Stimulated activated CD4-positive, alpha-beta T cell treated with anti-CD3 and anti-CD28 coated beads, Interleukin-2, amount 100 ng/mL, for 48 hours (primary cell): ENCODE measurements around the gene PBOV1.

Source experiments
- DNase-seq, 2 donors: peaks; one replicate each; pipeline ENCODE4 v3.0.0-alpha.2; 2020

Gene PBOV1

DNA sequence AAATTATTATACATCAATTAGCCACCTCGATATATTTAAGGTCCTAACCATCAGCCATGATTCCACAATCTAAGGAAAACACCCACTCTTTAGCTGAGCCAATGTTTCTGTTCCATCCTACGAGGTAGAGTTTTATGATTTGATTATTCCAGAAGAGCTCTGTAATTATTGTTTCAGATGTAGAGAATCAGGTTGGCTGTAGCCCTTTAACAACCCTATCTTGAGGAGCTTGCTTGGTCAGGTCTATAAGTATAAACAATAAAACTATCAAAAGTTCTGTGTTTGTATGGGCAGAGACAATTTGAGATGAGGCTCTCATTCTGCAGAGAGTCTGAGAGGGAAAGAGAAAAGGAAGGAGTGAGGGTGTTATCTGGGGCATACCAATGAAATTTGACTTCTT is at the start of gene PBOV1:
TSS of gene PBOV1 (minus strand) at position 43 of the 400 bp plus-strand sequence. CDS start 96 bp downstream, outside the sequence.
- no peak for DNase-seq

DNA sequence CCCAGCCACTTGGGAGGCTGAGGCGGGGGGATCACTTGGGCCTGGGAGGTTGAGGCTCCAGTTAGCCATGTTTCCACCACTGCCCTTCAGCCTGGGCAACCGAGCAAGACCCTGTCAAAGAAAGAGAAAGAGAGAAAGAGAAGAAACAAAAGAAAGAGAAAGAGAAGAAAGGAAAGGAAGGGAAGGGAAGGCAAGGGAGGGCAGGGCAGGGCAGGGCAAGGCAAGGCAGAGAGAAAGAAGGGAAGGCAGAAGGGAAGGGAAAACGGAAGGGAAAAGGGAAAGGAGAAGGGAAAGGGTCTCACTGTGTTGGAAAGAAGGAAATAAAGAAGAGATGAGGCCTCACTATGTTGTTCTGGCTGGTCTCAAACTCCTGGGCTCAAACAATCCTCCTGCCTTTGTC is 47.8 kb upstream of the PBOV1 start:
- no peak for DNase-seq

DNA sequence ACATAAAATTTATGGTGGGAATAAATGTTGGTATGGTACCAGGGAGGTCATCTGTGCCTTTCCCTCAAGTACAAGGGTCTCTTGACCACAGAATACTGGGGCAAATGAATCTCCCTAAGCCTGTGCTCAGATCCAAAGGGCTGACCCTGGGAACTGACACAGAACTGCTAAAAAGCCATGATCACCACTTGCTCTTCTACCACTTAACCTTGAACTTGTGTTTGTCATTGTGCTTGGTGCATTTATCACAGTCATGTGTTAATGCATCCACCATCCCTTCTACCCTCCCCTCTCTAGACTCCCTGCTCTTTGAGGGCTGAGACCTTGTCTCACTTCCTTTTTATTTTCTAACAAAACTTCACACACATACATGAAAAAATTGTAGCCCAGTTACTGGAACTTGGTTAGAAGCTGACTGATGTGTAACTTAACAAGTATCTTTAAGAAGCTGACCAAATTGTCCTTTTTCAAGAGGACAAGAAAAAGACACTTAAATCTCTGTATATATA is 46.1 kb upstream of the PBOV1 start:
- no peak for DNase-seq

DNA sequence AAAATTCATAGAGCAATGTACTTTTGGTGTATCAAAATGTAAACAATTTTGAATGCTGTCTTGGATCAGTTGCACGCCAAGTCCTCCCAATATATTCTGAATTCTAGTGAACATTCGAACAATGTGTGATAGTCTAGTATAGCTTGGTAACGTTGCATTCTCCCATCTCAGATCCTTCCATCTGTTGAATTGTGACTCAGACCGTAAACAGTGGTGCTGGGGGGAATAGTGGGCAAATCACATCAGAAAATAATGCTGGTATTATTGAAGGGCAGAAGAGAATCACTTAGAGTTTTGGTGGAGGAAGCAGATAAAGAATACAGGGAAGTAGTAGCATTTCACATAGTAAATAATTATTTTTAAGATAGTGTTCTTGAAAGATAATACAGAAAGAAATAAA is 45.7 kb upstream of the PBOV1 start:
- DNase-seq, result no peak

DNA sequence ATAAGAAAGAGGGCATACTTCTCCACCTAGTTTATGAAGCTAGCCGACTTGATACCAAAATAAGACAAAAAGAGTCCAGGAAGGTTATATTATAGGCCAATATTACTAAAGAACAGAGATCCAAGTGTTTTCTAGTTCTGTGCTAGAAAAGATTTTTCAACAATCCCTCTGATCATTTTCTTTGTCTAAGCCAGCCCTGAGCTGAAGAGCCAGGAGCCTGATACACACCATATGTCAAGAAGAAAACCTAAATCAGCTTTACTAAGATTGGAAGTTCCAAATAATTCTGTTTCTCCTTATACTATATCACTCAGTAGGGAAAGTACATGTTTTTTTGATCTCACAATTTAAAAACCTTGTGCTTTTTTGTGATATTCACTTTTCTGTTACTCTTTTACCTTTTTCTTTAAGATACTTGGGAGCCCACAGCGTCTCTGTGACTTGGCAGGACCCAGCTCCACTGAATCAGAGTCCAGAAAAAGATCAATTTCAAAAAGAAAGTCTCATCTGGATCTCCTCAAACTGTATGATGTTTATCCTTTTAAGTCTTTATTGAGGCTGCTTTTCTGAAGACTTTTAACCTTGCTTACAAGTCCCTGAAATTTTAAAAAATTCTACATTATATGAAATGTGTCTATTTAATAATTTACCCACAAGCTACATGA is 43.0 kb upstream of the PBOV1 start:
- no peak for DNase-seq

DNA sequence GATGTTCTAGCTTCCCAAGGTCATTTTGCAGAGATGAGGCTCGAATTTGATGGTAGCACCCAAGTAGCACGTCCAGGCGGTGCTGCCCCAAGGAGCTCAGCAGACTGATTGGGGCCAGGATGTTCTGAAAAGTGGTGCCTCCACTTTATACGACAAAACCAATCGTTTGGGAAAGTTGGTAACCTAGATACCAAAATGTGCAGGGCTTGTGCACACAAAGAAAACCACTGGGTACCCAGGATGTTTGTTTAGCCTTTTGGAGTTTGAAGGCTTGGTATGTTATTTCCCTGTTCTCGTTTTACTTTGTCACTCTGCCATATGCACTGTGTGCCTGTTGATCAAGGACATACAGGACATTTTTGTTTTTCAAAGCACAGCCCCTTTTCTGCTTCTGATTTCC is 40.7 kb upstream of the PBOV1 start:
- no peak for DNase-seq

DNA sequence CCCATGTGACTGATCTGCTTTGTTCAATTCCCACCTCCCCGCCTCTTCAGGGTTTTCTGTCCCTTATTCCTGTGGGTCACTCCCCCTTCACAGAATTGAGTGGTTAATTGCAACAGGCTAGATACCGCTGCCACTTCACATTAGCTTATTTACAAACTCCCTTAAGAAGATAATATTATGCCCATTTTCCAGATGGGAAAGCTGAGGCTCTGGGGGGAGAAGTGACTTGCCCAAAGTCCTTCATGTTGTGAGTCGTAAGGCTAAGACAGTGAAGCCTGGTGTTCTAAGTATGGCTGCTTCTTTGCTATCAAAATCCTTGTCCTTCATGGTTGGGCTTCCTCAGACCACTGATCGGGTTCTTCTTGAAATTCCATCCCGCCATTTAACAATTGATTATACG is 39.9 kb upstream of the PBOV1 start:
- no peak for DNase-seq

DNA sequence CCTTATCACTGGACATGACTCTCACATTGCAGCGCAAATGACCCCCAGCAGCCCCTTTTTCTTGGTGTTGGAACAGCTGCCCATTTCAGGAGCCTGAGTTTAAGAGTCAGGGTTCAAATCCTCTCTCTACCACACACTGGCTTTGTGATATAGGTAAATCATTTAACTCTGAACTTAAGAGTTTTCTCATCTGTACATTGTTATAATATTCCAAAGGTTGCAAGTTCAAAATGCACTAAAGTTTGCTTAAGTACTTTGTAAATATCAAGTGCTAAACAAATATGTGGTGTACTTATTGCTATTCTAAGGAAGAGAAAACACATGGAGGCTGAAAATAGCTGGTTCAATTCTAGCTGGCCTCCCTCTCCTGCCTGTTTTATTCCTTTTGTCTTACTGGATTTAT is 39.3 kb upstream of the PBOV1 start:
- DNase-seq, result no peak

DNA sequence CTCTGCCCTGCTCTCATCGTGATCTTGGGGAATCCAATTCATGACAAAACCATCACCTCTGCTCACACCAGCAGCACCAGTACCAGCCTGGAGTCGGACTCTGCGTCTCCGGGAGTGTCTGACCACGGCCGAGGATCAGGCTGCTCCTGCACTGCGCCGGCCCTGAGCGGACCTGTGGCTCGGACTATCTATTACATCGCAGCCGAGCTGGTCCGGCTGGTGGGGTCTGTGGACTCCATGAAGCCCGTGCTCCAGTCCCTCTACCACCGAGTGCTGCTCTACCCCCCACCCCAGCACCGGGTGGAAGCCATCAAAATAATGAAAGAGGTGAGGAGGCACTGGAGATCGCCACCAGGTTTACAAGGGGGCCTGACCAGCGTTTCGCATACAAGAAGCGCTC is 37.2 kb upstream of the PBOV1 start:
- no peak for DNase-seq

DNA sequence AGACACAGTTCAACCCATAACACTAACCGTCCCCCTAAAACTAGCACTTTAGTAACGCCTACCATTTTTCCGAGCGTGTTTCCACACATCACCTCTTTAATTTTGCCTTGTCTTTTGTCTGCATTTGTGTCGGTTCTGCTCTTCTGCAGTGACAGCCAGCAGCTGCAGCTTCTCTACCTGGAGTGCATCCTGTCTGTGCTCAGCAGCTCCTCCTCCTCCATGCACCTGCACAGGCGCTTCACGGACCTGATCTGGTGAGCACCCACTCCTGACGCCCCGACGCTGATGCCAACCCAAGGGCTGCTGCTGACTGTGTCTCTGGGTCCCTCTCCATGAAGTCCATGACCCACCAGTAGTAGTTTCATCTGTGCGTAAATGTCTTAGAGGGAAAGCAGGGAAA is 35.4 kb upstream of the PBOV1 start:
- DNase-seq, result no peak

DNA sequence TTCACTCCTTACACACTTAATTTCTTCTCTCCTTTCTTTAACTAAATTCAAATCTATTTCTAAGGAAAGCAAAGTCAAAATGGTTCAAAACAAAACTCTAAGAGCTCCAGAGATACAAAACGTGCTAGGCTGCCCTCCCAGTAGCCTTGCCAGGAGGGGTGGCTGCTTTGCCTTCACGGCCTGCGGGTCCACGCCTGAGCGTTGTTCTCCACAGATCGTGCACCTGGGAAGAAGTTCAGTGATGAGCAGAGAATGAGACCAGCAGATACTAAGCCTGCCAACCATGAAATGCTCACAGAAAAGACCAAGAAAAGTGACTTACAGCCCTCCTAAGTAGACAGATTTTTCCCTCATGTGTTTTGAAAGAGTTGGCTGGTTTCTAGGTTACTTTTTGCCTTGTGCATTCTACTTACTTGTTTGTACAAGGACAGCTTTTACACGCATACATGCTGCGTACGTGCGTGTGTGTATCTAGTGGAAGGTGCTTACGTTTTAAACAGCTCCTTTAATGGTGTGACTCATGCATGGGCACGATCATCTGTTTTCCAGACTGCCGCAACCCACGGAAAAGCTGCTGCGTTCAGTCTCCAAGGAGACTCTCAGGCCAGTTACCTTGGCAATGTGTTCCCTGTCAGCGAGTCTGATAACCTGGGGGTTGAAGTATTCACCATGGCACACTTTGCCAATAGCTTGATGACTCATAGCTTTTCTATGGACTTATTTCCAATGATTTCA is 32.4 kb upstream of the PBOV1 start:
- no peak for DNase-seq

DNA sequence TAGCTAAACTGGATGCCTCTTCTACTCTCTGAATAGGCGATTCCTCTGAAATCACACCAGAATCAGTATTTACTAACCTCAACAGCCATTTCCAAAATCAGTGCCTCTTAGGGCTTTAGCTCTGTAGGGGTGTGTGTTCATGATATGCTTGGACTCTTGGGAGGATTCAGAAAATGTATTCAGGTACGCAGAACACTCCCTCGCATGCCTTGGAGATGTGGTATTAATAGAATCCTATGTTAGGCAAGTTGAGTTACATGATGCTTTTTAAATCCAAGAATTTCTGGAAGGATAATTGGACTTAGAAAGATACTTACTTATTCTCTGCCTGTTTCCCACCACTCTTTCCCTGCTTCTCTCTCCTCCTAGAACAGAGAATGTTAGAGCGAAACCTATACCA is 31.8 kb upstream of the PBOV1 start:
- no peak for DNase-seq

DNA sequence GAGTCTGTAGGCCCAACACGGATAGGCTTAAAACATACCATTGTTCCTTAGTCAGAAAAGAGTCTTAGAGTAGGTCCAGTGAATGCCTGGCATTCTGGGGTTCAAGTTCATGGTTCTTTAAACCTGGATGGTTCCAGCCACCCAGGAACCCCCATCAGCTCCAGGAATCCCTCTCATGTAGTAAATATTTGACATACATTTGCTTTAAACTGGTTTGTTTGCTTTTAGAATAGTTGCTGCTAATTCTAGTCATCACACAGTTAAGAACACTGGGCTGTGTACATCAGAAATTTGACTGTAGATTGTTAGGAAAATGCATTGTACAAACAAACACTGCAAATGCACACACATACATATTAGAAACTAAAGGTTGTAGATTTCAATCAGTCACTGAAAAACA is 30.6 kb upstream of the PBOV1 start:
- DNase-seq, result no peak

DNA sequence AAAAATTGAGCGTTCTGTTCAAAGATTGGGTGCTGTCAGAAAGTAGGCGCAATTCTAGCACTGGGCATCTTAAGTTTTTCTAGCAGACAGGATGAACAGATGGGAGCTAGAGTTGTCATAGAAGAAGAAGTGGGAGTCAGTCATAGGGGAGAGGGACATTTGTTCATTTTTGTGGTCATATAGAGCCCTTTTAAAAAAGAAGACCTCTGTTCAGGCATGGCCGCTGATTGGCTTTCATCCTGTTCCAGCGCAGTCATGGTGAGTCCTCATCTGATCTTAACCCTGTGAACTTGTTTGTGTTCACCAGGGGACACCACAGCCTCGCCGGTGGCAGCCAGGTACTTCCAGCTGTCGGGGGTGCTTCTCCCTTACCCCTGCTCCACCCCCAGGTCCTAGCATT is 29.7 kb upstream of the PBOV1 start:
- DNase-seq, result no peak

DNA sequence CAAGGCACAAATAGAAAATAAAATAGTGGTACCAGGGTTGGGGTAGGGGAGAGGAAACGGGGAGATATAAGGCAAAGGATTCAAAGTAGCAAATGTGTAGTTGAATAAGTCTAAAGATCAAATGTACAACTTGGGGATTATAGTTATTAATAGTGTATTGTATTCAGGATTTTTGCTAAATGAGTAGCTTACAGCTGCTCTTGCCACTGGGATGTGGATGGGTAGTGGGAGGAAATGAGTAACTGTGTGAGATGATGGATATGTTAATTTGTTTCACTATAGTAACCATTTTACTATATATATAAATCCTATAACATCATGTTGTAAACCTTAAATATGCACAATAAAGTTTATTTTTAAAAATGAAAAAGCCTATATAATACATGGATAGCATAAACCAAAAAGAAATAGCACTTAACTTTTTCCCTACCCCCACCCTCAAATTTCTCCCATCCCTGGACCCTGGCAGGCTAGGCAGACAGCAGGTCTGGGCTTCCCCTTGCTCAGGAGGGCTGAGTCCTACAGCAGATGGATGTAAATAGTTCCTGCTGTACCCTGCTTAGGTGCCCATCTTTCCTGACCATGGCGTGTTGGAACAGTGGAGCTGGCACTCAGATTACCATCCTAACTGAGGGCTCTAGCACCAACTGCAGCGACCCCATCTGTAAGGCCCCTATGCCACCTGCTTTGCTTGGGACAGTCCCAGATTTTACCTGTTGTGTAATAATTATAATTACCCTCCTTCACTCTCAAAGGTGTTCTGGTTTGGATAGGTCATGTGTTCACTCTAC is 28.6 kb upstream of the PBOV1 start:
- no peak for DNase-seq

DNA sequence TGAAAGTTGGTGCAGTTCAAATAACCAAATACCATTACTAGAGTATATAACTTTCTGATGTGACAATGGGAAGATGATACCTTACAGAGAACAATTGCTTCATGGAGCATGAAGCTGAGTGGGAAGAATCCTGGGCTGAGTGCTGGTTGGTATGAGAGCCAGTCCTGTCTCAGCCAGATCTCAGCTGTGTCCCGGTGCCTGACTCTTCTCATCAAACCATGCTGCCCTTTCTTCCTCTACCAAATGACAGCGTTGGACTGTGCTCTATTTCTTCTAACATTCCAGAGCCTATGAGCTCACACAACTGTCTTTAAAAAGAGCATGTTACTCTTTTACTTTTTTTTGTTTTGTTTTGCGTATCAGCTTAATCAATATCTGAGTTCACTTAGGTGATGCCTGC is 27.5 kb upstream of the PBOV1 start:
- DNase-seq, result no peak

DNA sequence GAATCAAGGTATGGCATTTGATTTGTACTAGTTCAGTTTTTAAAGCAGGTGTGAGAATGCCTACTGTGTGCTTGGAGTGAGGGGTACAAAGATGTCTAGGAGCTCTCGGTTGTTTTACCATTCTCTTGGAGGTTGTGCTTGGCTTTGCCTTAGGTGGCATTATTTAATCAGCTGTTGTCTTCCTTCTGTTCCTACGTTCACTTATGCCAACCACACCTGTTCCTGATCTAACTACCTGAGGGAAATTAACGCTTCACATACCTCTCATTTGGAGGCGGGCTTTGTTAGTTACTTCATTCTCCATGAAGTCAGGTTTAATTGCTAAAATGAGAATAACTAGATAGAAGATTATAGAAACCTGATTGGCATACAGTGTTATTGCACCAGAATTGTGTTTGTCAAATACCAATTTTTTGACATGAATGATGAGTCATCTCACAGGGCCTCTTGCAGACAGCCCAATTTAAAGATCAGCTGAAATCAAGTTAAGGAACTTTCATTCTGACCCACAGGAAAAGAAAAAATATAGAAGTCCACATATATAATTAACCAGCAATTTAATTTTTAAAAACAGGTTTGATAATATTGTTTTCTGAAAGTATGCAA is 24.8 kb upstream of the PBOV1 start:
- DNase-seq, result no peak

DNA sequence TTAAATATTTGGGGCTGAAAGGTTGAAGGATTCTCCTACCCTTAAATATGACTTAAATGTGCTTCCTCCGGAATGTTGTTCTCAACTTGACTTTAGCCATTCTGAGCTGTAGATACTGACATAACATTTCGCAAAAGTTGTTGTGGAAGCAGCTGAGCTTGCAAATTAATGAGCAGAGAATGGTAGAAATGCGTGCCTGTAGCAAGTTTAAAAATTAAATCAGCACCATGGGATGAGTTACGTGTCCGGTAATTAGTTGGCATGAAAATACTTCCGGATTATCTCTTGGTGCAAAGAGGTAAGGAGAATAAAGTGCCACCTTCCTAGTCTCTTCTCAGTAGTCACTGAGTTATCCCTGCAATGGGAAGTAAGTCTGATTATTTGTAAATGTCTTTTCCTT is 23.6 kb upstream of the PBOV1 start:
- no peak for DNase-seq

DNA sequence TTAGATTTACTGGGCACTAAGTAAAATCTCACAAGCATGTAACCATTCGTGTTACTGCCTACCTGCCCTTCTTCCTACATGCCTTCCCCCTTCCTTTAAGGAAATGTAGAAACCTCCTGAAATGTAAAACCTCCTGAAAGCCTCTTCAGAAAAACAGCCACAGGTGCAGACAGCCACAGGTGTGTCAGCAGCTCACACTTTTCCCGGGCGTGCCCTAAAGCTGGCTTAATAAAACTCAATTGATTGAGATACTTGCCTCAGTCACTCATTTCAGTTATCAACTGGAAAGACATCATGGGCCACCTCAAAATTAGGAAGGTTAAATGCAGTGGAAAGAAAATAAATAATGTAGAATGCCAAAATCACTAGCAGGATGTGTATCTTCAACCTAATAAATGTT is 23.1 kb upstream of the PBOV1 start:
- DNase-seq, result no peak

DNA sequence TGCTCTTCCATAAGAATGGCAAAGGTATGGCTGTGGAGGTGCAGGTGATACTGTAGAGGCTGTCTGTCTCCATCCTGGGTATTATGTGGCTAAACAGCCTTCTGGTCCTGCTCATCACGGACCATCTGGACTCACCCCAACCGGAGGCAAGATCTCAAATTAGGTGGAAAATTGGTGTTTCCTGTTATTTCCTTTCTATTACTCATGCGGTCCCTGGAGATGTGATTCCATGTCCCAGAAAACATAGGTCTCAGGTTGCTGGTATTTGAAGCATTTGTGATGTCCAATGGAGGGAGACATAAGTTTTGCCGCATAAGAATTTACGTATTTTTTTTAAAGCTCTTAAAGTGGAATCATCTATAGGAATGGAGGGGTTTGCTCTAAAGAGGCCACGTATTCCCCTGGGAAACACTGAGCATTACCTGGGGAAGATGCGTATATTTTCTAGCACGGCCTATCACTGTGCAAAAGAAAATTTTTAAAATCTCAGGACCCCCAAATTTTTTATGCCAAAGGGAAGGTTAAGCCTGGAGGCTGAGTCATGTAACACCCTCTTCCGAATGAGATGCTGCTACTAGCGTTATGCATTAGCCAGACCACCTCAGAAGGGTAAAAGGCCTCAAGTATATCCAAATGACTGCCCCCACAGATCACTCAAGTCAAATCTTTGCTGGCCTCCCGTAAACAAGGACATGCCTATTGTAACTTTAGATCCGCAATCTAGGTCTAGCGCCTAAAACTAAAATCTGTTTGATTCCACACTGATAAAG is 22.4 kb upstream of the PBOV1 start:
- no peak for DNase-seq

DNA sequence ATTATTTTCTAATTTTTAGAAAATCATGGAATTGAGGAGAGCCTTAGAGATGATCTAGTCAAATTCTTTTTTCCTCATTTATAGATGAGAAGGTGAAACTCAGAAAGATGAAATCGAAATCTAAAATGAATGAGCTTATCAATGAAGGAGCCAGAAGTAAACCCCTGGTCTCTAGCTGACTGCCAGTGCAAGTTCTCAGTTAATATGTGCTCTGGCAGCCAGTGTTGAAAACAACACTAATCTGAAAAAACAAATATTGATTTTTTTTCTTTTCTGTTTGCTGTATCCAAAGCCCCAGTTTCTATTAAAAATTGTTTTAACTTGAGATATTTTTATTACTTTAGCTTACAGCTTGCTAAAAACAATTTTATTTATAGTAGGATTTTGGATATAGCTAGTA is 21.5 kb upstream of the PBOV1 start:
- DNase-seq, result no peak

DNA sequence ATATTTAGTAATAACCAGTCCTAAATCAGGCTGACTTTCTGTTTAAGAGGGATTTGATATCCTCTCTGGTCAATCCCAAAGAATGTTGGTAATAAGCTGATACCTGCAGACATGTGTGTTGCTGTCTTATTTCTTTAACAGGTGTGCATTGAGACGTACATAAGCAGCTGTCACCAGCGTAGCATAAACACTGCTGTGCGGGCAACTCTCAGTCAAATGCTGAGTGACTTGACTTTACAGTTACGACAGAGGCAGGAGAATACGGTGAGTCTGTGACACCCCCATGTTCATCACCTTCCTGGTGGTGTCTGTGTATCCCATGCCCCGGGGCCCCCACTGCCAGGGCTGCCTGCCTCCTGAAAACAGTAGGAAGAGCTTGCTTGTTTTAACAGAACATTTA is 20.1 kb upstream of the PBOV1 start:
- no peak for DNase-seq

DNA sequence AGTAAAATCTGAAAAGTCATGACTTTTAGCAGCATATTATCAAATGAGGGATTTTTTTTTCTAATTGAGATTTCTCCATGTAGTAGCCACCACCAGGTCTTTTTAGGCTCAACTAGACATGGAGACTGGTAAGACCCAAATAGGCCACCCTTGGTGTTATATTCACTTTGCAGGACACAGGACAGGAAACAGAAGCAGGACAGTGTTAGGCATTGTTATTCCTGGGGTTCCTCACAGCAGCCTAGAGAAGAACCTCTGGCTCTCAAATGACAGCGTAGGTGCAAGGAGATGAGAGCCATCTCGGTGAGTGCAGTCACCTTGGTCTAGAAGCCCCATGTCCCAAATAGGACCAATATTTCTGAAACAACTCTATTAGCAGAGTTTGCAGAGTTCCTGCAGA is 19.2 kb upstream of the PBOV1 start:
- no peak for DNase-seq
